Colonic mucosa (tissue), 4 donors: ENCODE data around the gene SHC3. TPM values are rescaled to one million over a fixed set of nuclear protein-coding genes. Genes with fewer than 3 reads are reported as not detected.

Experiments
- DNase-seq: peaks from one replicate; pipeline ENCODE4 v3.0.0-alpha.2; 2020
- H3K27ac ChIP-seq: fragments of 200-600 bp; one replicate; pipeline ENCODE4 v1.8.0; 2021
- H3K27me3 ChIP-seq: fragments of 200-600 bp; one replicate; pipeline ENCODE4 v1.8.0; 2021
- H3K36me3 ChIP-seq: fragments of 200-600 bp; one replicate; pipeline ENCODE4 v1.8.0; 2021
- H3K4me1 ChIP-seq: fragments of 200-600 bp; one replicate; pipeline ENCODE4 v1.8.0; 2021; ENCODE audit warnings: mild to moderate bottlenecking
- H3K4me3 ChIP-seq: fragments of 200-600 bp; one replicate; pipeline ENCODE4 v1.8.0; 2021
- H3K9ac ChIP-seq, 2 donors: one replicate each; pipeline ENCODE4 v1.7.0; 2013; ENCODE audit warnings: control low read depth in 2 of 2, low read depth in 2 of 2, low read length in 2 of 2
- H3K9me3 ChIP-seq: fragments of 200-600 bp; one replicate; pipeline ENCODE4 v1.8.0; 2021
- intact Hi-C: fragments of 100-400 bp; cut with DNase I; formaldehyde crosslinking; loops from one replicate; pipeline ENCODE4 v1.14.1; 2022
- total RNA-seq, 2 donors: library from RNA; stranded (reverse); fragmentation: NEBNext Ultra II Directional in 1 of 2; extraction: Animal tissue kit (Norgen Biotek cat#: 25700) in 1 of 2; gene quantifications; one replicate each; pipeline ENCODE4 v1.2.1, GENCODE V29; 2021
- TF ChIP-seq, protein P1 (sequence below): fragments of 200-600 bp; IDR thresholded peaks from one replicate; pipeline ENCODE4 v1.8.0; 2022; ENCODE audit warnings: antibody characterized with exemption, mild to moderate bottlenecking
- donor health status: healthy.
- donor health status: DM: no; HTN: no; CAD: no.
- donor health status: DM: no; HTN: no; CAD: no.

Gene SHC3
- total RNA-seq, 2 donors from 2014 or later: 0.32 to 0.58 TPM

- intact Hi-C loops: no loop called here
- no peak overlapping the region for H3K9ac ChIP-seq
- H3K4me1 ChIP-seq: no peaks in the 10 kb centered on the region
- no peak overlapping the region for H3K4me3 ChIP-seq
- H3K9me3 ChIP-seq: no peaks in the 10 kb centered on the region
- TF ChIP-seq, protein P1, sequence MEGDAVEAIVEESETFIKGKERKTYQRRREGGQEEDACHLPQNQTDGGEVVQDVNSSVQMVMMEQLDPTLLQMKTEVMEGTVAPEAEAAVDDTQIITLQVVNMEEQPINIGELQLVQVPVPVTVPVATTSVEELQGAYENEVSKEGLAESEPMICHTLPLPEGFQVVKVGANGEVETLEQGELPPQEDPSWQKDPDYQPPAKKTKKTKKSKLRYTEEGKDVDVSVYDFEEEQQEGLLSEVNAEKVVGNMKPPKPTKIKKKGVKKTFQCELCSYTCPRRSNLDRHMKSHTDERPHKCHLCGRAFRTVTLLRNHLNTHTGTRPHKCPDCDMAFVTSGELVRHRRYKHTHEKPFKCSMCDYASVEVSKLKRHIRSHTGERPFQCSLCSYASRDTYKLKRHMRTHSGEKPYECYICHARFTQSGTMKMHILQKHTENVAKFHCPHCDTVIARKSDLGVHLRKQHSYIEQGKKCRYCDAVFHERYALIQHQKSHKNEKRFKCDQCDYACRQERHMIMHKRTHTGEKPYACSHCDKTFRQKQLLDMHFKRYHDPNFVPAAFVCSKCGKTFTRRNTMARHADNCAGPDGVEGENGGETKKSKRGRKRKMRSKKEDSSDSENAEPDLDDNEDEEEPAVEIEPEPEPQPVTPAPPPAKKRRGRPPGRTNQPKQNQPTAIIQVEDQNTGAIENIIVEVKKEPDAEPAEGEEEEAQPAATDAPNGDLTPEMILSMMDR: no peak
- H3K27me3 ChIP-seq: no peaks in the 10 kb centered on the region
- no peaks in the 10 kb centered on the region for H3K36me3 ChIP-seq
- DNase-seq: no peak
- no peak overlapping the region for H3K27ac ChIP-seq
These were observed 130.0 kb downstream of the SHC3 start for GRCh38 chr9:89048616-89049015.

DNA sequence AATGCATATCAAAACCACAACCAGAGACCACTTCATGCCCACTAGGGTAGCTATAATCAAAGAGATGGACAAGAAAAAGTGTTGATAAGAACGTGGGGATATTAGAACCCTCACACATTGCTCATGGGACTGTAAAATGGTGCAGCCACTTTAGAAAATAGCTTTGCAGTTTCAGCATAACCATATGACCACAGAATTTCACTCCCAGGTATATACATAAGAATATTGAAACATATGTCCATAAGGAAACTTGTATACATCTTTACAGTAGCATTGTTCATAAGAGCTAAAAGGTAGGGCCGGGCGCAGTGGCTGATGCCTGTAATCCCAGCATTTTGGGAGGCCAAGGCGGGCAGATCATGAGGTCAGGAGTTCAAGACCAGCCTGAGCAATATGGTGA, 131.0 kb downstream of the SHC3 start:
- TF ChIP-seq, protein P1: no peak
- Histone ChIP-seq H3K4me1 (no peaks in the 10 kb centered on the region), H3K9ac (no peak overlapping the region), H3K4me3 (no peak overlapping the region), H3K27ac (no peak overlapping the region), H3K27me3 (no peaks in the 10 kb centered on the region), H3K9me3 (no peaks in the 10 kb centered on the region), H3K36me3 (no peaks in the 10 kb centered on the region)
- DNase-seq: no peak
- intact Hi-C loops: no loop called here

GRCh38 chr9:89046832-89047231, 131.8 kb downstream of the SHC3 start:
- TF ChIP-seq, protein P1: no peak
- intact Hi-C loops: no loop called here
- H3K4me3 ChIP-seq: no peak overlapping the region

GRCh38 chr9:89044881-89045280, 133.7 kb downstream of the SHC3 start:
- intact Hi-C loops: no loop called here
- no peaks in the 10 kb centered on the region for H3K27me3 ChIP-seq
- H3K4me3 ChIP-seq: no peak overlapping the region
- no peak for DNase-seq
- H3K9ac ChIP-seq: no peak overlapping the region
- no peaks in the 10 kb centered on the region for H3K36me3 ChIP-seq
- H3K9me3 ChIP-seq: no peaks in the 10 kb centered on the region
- H3K4me1 ChIP-seq: no peaks in the 10 kb centered on the region
- TF ChIP-seq, protein P1: no peak
- no peak overlapping the region for H3K27ac ChIP-seq

More at GRCh38 chr9:89046832-89047231, 131.8 kb downstream of the SHC3 start:
- Histone ChIP-seq H3K27ac (no peak overlapping the region), H3K27me3 (no peaks in the 10 kb centered on the region), H3K36me3 (no peaks in the 10 kb centered on the region), H3K4me1 (no peaks in the 10 kb centered on the region), H3K9ac (no peak overlapping the region), H3K9me3 (no peaks in the 10 kb centered on the region)
- no peak for DNase-seq

DNA sequence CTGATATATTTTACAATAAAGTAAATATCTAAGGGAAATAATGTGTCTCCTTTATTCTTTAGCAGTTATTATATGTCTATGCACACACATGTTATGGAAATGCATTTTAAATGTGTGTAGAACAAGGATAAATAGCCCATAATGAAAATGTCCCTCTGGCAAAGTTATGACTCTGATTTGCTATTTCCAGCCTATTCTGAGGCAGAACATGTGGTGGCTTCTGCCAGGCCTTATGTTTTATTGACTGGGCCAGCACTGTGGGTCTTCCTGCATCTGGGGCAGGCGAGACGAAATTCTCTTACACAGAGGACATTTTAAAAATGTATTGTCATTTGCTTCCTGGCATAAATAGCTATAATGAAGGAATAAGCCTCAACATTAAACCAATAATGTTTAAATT, 134.5 kb downstream of the SHC3 start:
- TF ChIP-seq, protein P1: no peak
- no peak overlapping the region for H3K4me3 ChIP-seq
- no peak for DNase-seq
- H3K36me3 ChIP-seq: no peaks in the 10 kb centered on the region
- H3K27me3 ChIP-seq: no peaks in the 10 kb centered on the region
- H3K4me1 ChIP-seq: no peaks in the 10 kb centered on the region
- intact Hi-C loops: no loop called here
- no peaks in the 10 kb centered on the region for H3K9me3 ChIP-seq
- H3K9ac ChIP-seq: no peak overlapping the region
- H3K27ac ChIP-seq: no peak overlapping the region

GRCh38 chr9:89042984-89043383, 135.6 kb downstream of the SHC3 start:
- H3K4me3 ChIP-seq: no peak overlapping the region
- intact Hi-C loops: no loop called here
- H3K4me1 ChIP-seq: no peaks in the 10 kb centered on the region
- no peaks in the 10 kb centered on the region for H3K36me3 ChIP-seq
- H3K9me3 ChIP-seq: no peaks in the 10 kb centered on the region
- DNase-seq: no peak
- TF ChIP-seq, protein P1: no peak
- H3K9ac ChIP-seq: no peak overlapping the region
- H3K27ac ChIP-seq: no peak overlapping the region
- H3K27me3 ChIP-seq: no peaks in the 10 kb centered on the region
